ENCODE data around the gene UST.
A peak's percentile ranks its signal among the peaks of the same experiment; 100 is the strongest.
"Not testable (repeated sequence)": the region's sequence is repeated elsewhere in the genome, so short reads cannot be mapped to it uniquely, and the experiment has no call there.

The UST gene

GRCh38 chr6:148965287-148965686 lies 218.5 kb downstream of the UST start:
- H3K4me1 ChIP-seq (ENCODE audit: control insufficient read depth, insufficient read depth, low read length, poor library complexity, severe bottlenecking) = no peaks in the 10 kb centered on the region
- H3K4me3 ChIP-seq (ENCODE audit: extremely low read depth, insufficient read depth, low read length, poor library complexity, severe bottlenecking) = no peak overlapping the region
- WGBS, 2 experiments (ENCODE audit: insufficient coverage in 2 of 2) = 97 to 100% methylated on average over 1 to 4 of the region's 9 CpGs
- no peaks in the 10 kb centered on the region for H3K9me3 ChIP-seq (ENCODE audit: control insufficient read depth, low read length)
- H3K36me3 ChIP-seq (ENCODE audit: control insufficient read depth, insufficient read depth, low read length) = no peaks in the 10 kb centered on the region
- H3K27ac ChIP-seq (ENCODE audit: low read depth, low read length, severe bottlenecking) = no peak overlapping the region

- WGBS, 2 experiments (ENCODE audit: insufficient coverage in 2 of 2) = 65 to 86% methylated on average over 1 to 3 of the region's 4 CpGs
- H3K27ac ChIP-seq (ENCODE audit: low read depth, low read length, severe bottlenecking) = no peak overlapping the region
Measured at GRCh38 chr6:148967011-148967520, 220.2 kb downstream of the UST start.

GRCh38 chr6:148967541-148967956 lies 220.7 kb downstream of the UST start:
- Histone ChIP-seq H3K4me1 (ENCODE audit: control insufficient read depth, insufficient read depth, low read length, poor library complexity, severe bottlenecking) (no peaks in the 10 kb centered on the region), H3K4me3 (ENCODE audit: extremely low read depth, insufficient read depth, low read length, poor library complexity, severe bottlenecking) (no peak overlapping the region), H3K36me3 (ENCODE audit: control insufficient read depth, insufficient read depth, low read length) (no peaks in the 10 kb centered on the region), H3K9me3 (ENCODE audit: control insufficient read depth, low read length) (no peaks in the 10 kb centered on the region), H3K27ac (ENCODE audit: low read depth, low read length, severe bottlenecking) (no peak overlapping the region)
- WGBS, 2 experiments (ENCODE audit: insufficient coverage in 2 of 2) = 53 to 54% methylated on average over 6 of the region's 7 CpGs

More at GRCh38 chr6:148967011-148967520, 220.2 kb downstream of the UST start:
- no peaks in the 10 kb centered on the region for H3K9me3 ChIP-seq (ENCODE audit: control insufficient read depth, low read length)
- no peaks in the 10 kb centered on the region for H3K4me1 ChIP-seq (ENCODE audit: control insufficient read depth, insufficient read depth, low read length, poor library complexity, severe bottlenecking)
- no peaks in the 10 kb centered on the region for H3K36me3 ChIP-seq (ENCODE audit: control insufficient read depth, insufficient read depth, low read length)
- H3K4me3 ChIP-seq (ENCODE audit: extremely low read depth, insufficient read depth, low read length, poor library complexity, severe bottlenecking) = no peak overlapping the region

GRCh38 chr6:148968771-148969602 lies 222.2 kb downstream of the UST start:
- no peaks in the 10 kb centered on the region for H3K36me3 ChIP-seq (ENCODE audit: control insufficient read depth, insufficient read depth, low read length)
- H3K4me3 ChIP-seq (ENCODE audit: extremely low read depth, insufficient read depth, low read length, poor library complexity, severe bottlenecking) = no peak overlapping the region
- H3K27ac ChIP-seq (ENCODE audit: low read depth, low read length, severe bottlenecking) = no peak overlapping the region
- H3K4me1 ChIP-seq (ENCODE audit: control insufficient read depth, insufficient read depth, low read length, poor library complexity, severe bottlenecking) = no peaks in the 10 kb centered on the region
- H3K9me3 ChIP-seq (ENCODE audit: control insufficient read depth, low read length) = no peaks in the 10 kb centered on the region
- WGBS, 2 experiments (ENCODE audit: insufficient coverage in 2 of 2) = 97 to 100% methylated on average over 3 of the region's 4 CpGs

GRCh38 chr6:148969603-148970061 lies 222.8 kb downstream of the UST start:
- 63 to 82% methylated on average over 9 to 10 of the region's 10 CpGs for whole genome bisulfite sequencing, 2 experiments (ENCODE audit: insufficient coverage in 2 of 2)
- no peak overlapping the region for H3K4me3 ChIP-seq (ENCODE audit: extremely low read depth, insufficient read depth, low read length, poor library complexity, severe bottlenecking)
- H3K9me3 ChIP-seq (ENCODE audit: control insufficient read depth, low read length) = no peaks in the 10 kb centered on the region
- no peaks in the 10 kb centered on the region for H3K36me3 ChIP-seq (ENCODE audit: control insufficient read depth, insufficient read depth, low read length)
- H3K27ac ChIP-seq (ENCODE audit: low read depth, low read length, severe bottlenecking) = peak overlapping the region; percentile 58
- no peaks in the 10 kb centered on the region for H3K4me1 ChIP-seq (ENCODE audit: control insufficient read depth, insufficient read depth, low read length, poor library complexity, severe bottlenecking)

GRCh38 chr6:148971031-148971927 lies 224.4 kb downstream of the UST start:
- H3K4me1 ChIP-seq (ENCODE audit: control insufficient read depth, insufficient read depth, low read length, poor library complexity, severe bottlenecking) = no peaks in the 10 kb centered on the region
- H3K9me3 ChIP-seq (ENCODE audit: control insufficient read depth, low read length) = no peaks in the 10 kb centered on the region
- 91% methylated on average over 3 to 4 of the region's 6 CpGs for WGBS, 2 experiments (ENCODE audit: insufficient coverage in 2 of 2)
- H3K4me3 ChIP-seq (ENCODE audit: extremely low read depth, insufficient read depth, low read length, poor library complexity, severe bottlenecking) = no peak overlapping the region
- no peaks in the 10 kb centered on the region for H3K36me3 ChIP-seq (ENCODE audit: control insufficient read depth, insufficient read depth, low read length)
- no peak overlapping the region for H3K27ac ChIP-seq (ENCODE audit: low read depth, low read length, severe bottlenecking)

- no peak overlapping the region for H3K4me3 ChIP-seq (ENCODE audit: extremely low read depth, insufficient read depth, low read length, poor library complexity, severe bottlenecking)
- H3K36me3 ChIP-seq (ENCODE audit: control insufficient read depth, insufficient read depth, low read length) = no peaks in the 10 kb centered on the region
- no peaks in the 10 kb centered on the region for H3K9me3 ChIP-seq (ENCODE audit: control insufficient read depth, low read length)
- no peaks in the 10 kb centered on the region for H3K4me1 ChIP-seq (ENCODE audit: control insufficient read depth, insufficient read depth, low read length, poor library complexity, severe bottlenecking)
- H3K27ac ChIP-seq (ENCODE audit: low read depth, low read length, severe bottlenecking) = no peak overlapping the region
- WGBS, 2 experiments (ENCODE audit: insufficient coverage in 2 of 2) = 8 to 18% methylated on average over 9 to 15 of the region's 15 CpGs
Measured at GRCh38 chr6:148972481-148972880, 225.7 kb downstream of the UST start.

GRCh38 chr6:148973538-148974208 lies 226.8 kb downstream of the UST start:
- no peaks in the 10 kb centered on the region for H3K9me3 ChIP-seq (ENCODE audit: control insufficient read depth, low read length)
- H3K36me3 ChIP-seq (ENCODE audit: control insufficient read depth, insufficient read depth, low read length) = no peaks in the 10 kb centered on the region
- WGBS, 2 experiments (ENCODE audit: insufficient coverage in 2 of 2) = 67 to 94% methylated on average over 3 to 4 of the region's 5 CpGs
- no peak overlapping the region for H3K4me3 ChIP-seq (ENCODE audit: extremely low read depth, insufficient read depth, low read length, poor library complexity, severe bottlenecking)
- no peaks in the 10 kb centered on the region for H3K4me1 ChIP-seq (ENCODE audit: control insufficient read depth, insufficient read depth, low read length, poor library complexity, severe bottlenecking)
- H3K27ac ChIP-seq (ENCODE audit: low read depth, low read length, severe bottlenecking) = no peak overlapping the region

- H3K4me1 ChIP-seq (ENCODE audit: control insufficient read depth, insufficient read depth, low read length, poor library complexity, severe bottlenecking) = peaks cover 4% of the 10 kb centered on the region
- H3K36me3 ChIP-seq (ENCODE audit: control insufficient read depth, insufficient read depth, low read length) = no peaks in the 10 kb centered on the region
- no peak overlapping the region for H3K27ac ChIP-seq (ENCODE audit: low read depth, low read length, severe bottlenecking)
- WGBS, 2 experiments (ENCODE audit: insufficient coverage in 2 of 2) = 83 to 93% methylated on average over 2 of the region's 4 CpGs
- no peak overlapping the region for H3K4me3 ChIP-seq (ENCODE audit: extremely low read depth, insufficient read depth, low read length, poor library complexity, severe bottlenecking)
- H3K9me3 ChIP-seq (ENCODE audit: control insufficient read depth, low read length) = no peaks in the 10 kb centered on the region
Measured at GRCh38 chr6:148974351-148974750, 227.5 kb downstream of the UST start.

- H3K4me3 ChIP-seq (ENCODE audit: extremely low read depth, insufficient read depth, low read length, poor library complexity, severe bottlenecking); H3K36me3 ChIP-seq (ENCODE audit: control insufficient read depth, insufficient read depth, low read length); H3K4me1 ChIP-seq (ENCODE audit: control insufficient read depth, insufficient read depth, low read length, poor library complexity, severe bottlenecking); H3K27ac ChIP-seq (ENCODE audit: low read depth, low read length, severe bottlenecking); H3K9me3 ChIP-seq (ENCODE audit: control insufficient read depth, low read length): not testable (repeated sequence)
- 100% methylated on average over 1 of the region's 3 CpGs for whole genome bisulfite sequencing, 2 experiments (ENCODE audit: insufficient coverage in 2 of 2)
Measured at GRCh38 chr6:148978298-148978697, 231.5 kb downstream of the UST start.
